Measurements from ENCODE around the gene HLA-DOB. TPM values are rescaled to one million over a fixed set of nuclear protein-coding genes. Genes with fewer than 3 reads are reported as not detected.

HLA-DOB gene
- total and polyA plus RNA-seq, 11 donors: 0.25 to 2.7 (median 0.60) TPM; not detected in 2

- Histone ChIP-seq H3K4me3 (no peak overlapping the region), H3K36me3 (peaks cover 5 to 82% (median 55%) of the 10 kb centered on the region in 9 donors), H3K9me3 (no peaks in the 10 kb centered on the region), H3K4me1 (peaks cover 0 to 28% (median 0%) of the 10 kb centered on the region in 12 donors), H3K27ac (no peak overlapping the region), H3K27me3 (no peaks in the 10 kb centered on the region)
- ATAC-seq (no peak), DNase-seq (no peak)
- intact Hi-C loops (cut with DNase I): loop anchor here in 1 of 10 donors (5.0 kb wide), 1 partner anchor 37 kb away; no protein-coding TSS in a partner anchor
- 95 to 99% (median 97%) methylated on average over 5 of the region's 5 CpGs for WGBS, 4 donors
- TF ChIP-seq CTCF (IDR thresholded peaks at IDR 0.05) (no peak), POLR2A (IDR thresholded peaks at IDR 0.05) (no peak)
Observed at GRCh38 chr6:32830017-32830416, 13.2 kb upstream of the HLA-DOB start.

GRCh38 chr6:32829495-32829894, 12.7 kb upstream of the HLA-DOB start:
- H3K27ac ChIP-seq: no peak overlapping the region
- H3K4me3 ChIP-seq: no peak overlapping the region
- TF ChIP-seq POLR2A (IDR thresholded peaks at IDR 0.05): no peak
- no peak for TF ChIP-seq CTCF (IDR thresholded peaks at IDR 0.05)
- peaks cover 0 to 28% (median 0%) of the 10 kb centered on the region in 12 donors for H3K4me1 ChIP-seq
- H3K36me3 ChIP-seq: peaks cover 5 to 77% (median 50%) of the 10 kb centered on the region in 9 donors
- H3K27me3 ChIP-seq: no peaks in the 10 kb centered on the region
- ATAC-seq (no peak), DNase-seq (no peak)
- no peaks in the 10 kb centered on the region for H3K9me3 ChIP-seq
- intact Hi-C loops (cut with DNase I): loop anchor here in 5 of 10 donors (5.0 kb wide), 1 partner anchor 38 kb away; no protein-coding TSS in a partner anchor
- WGBS, 4 donors: 72 to 82% (median 75%) methylated on average over 7 of the region's 7 CpGs

GRCh38 chr6:32827025-32827424, 10.2 kb upstream of the HLA-DOB start:
- intact Hi-C loops (cut with DNase I): loop anchor here in 7 of 10 donors (2.0 to 5.0 kb wide), 3 partner anchors 40 to 42 kb away; no protein-coding TSS in a partner anchor

More at GRCh38 chr6:32827025-32827424, 10.2 kb upstream of the HLA-DOB start:
- ATAC-seq (no peak), DNase-seq (no peak)
- Histone ChIP-seq H3K4me1 (peaks cover 0 to 22% (median 0%) of the 10 kb centered on the region in 12 donors), H3K36me3 (peaks cover 5 to 53% (median 35%) of the 10 kb centered on the region in 9 donors), H3K27me3 (no peaks in the 10 kb centered on the region), H3K9me3 (no peaks in the 10 kb centered on the region), H3K4me3 (no peak overlapping the region), H3K27ac (peak overlapping the region in 2 of 12 donors; percentile 50 to 56)
- WGBS, 4 donors: 77 to 85% (median 79%) methylated on average over 3 of the region's 3 CpGs
- TF ChIP-seq CTCF (IDR thresholded peaks at IDR 0.05) (no peak), POLR2A (IDR thresholded peaks at IDR 0.05) (no peak)

Measured in heart left ventricle (tissue), 16 donors.